Colonic mucosa (tissue), 4 donors: ENCODE results near the gene HSD17B11. TPM values are rescaled to one million over a fixed set of nuclear protein-coding genes. Genes with fewer than 3 reads are reported as not detected.
A peak's percentile ranks its signal among the peaks of the same experiment; 100 is the strongest.
"Not testable (repeated sequence)": the region's sequence is repeated elsewhere in the genome, so short reads cannot be mapped to it uniquely, and the experiment has no call there.

ENCODE experiments used
- DNase-seq: peaks from one replicate; pipeline ENCODE4 v3.0.0-alpha.2; 2020
- H3K27ac ChIP-seq: fragments of 200-600 bp; one replicate; pipeline ENCODE4 v1.8.0; 2021
- H3K27me3 ChIP-seq: fragments of 200-600 bp; one replicate; pipeline ENCODE4 v1.8.0; 2021
- H3K36me3 ChIP-seq: fragments of 200-600 bp; one replicate; pipeline ENCODE4 v1.8.0; 2021
- H3K4me1 ChIP-seq: fragments of 200-600 bp; one replicate; pipeline ENCODE4 v1.8.0; 2021; ENCODE audit warnings: mild to moderate bottlenecking
- H3K4me3 ChIP-seq: fragments of 200-600 bp; one replicate; pipeline ENCODE4 v1.8.0; 2021
- H3K9ac ChIP-seq, 2 donors: one replicate each; pipeline ENCODE4 v1.7.0; 2013; ENCODE audit warnings: control low read depth in 2 of 2, low read depth in 2 of 2, low read length in 2 of 2
- H3K9me3 ChIP-seq: fragments of 200-600 bp; one replicate; pipeline ENCODE4 v1.8.0; 2021
- intact Hi-C: fragments of 100-400 bp; cut with DNase I; formaldehyde crosslinking; loops from one replicate; pipeline ENCODE4 v1.14.1; 2022
- total RNA-seq, 2 donors: library from RNA; stranded (reverse); fragmentation: NEBNext Ultra II Directional in 1 of 2; extraction: Animal tissue kit (Norgen Biotek cat#: 25700) in 1 of 2; gene quantifications; one replicate each; pipeline ENCODE4 v1.2.1, GENCODE V29; 2021
- TF ChIP-seq, protein P1 (sequence below): fragments of 200-600 bp; IDR thresholded peaks from one replicate; pipeline ENCODE4 v1.8.0; 2022; ENCODE audit warnings: antibody characterized with exemption, mild to moderate bottlenecking
- donor health status: healthy.
- donor health status: DM: no; HTN: no; CAD: no.
- donor health status: DM: no; HTN: no; CAD: no.

Gene HSD17B11
- total RNA-seq, 2 donors from 2014 or later, result 138 to 219 TPM

DNA sequence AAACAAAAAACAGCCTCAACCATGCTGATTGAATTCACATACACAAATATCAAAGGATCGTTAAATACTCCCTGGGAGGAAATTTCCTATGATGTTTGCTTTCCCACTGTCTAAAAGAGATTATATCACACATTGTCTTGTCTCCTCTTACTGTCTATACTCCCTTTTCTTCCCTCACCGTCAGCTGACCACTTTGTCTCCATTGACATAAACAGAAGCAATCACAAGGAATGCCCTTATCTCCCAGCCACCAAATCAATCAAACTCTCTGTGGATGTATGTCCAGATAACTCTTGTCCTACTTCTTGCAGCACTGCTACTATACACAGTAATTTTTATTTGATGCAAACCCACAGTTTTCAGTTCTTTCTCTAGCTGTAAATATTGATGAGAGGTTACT lies 19.2 kb upstream of the HSD17B11 start:
- Histone ChIP-seq H3K9ac (peak overlapping the region in 1 of 2 donors; percentile 47), H3K27me3 (no peaks in the 10 kb centered on the region), H3K4me3 (no peak overlapping the region), H3K4me1 (no peaks in the 10 kb centered on the region), H3K9me3 (no peaks in the 10 kb centered on the region), H3K27ac (peak overlapping the region; percentile 77), H3K36me3 (no peaks in the 10 kb centered on the region)
- TF ChIP-seq, protein P1, sequence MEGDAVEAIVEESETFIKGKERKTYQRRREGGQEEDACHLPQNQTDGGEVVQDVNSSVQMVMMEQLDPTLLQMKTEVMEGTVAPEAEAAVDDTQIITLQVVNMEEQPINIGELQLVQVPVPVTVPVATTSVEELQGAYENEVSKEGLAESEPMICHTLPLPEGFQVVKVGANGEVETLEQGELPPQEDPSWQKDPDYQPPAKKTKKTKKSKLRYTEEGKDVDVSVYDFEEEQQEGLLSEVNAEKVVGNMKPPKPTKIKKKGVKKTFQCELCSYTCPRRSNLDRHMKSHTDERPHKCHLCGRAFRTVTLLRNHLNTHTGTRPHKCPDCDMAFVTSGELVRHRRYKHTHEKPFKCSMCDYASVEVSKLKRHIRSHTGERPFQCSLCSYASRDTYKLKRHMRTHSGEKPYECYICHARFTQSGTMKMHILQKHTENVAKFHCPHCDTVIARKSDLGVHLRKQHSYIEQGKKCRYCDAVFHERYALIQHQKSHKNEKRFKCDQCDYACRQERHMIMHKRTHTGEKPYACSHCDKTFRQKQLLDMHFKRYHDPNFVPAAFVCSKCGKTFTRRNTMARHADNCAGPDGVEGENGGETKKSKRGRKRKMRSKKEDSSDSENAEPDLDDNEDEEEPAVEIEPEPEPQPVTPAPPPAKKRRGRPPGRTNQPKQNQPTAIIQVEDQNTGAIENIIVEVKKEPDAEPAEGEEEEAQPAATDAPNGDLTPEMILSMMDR, result no peak
- intact Hi-C loops, result no loop called here
- DNase-seq, result no peak

DNA sequence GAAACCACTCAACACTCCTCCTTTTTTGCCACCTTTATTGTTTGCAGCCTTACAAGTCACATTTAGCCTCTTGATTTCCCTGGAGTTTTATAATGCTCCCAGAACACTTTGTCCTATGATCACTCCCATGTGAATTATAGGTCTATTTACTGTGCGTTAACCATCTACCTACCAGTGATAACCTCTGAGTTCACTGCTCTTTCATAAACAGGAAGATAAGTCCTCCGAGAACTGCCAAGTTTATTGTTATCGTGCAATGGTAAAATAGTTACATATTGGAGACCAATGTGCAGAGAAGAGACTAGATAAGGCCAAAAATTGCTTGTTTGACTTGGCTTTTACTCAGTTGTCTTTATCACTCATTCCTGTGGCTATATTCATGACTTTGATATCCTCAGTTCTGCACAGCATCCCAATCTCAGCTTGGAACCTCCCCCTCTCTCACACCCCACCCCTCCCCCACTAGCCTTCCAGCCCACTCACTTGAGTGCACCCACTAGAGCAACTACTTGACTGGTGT lies 18.5 kb upstream of the HSD17B11 start:
- no peaks in the 10 kb centered on the region for H3K9me3 ChIP-seq
- no peaks in the 10 kb centered on the region for H3K36me3 ChIP-seq
- peak; percentile 55 for DNase-seq
- peak overlapping the region in 1 of 2 donors; percentile 47 for H3K9ac ChIP-seq
- no peaks in the 10 kb centered on the region for H3K27me3 ChIP-seq
- H3K27ac ChIP-seq, result peak overlapping the region; percentile 77
- no peak overlapping the region for H3K4me3 ChIP-seq
- no peaks in the 10 kb centered on the region for H3K4me1 ChIP-seq
- intact Hi-C loops, result no loop called here
- TF ChIP-seq, protein P1, result no peak

DNA sequence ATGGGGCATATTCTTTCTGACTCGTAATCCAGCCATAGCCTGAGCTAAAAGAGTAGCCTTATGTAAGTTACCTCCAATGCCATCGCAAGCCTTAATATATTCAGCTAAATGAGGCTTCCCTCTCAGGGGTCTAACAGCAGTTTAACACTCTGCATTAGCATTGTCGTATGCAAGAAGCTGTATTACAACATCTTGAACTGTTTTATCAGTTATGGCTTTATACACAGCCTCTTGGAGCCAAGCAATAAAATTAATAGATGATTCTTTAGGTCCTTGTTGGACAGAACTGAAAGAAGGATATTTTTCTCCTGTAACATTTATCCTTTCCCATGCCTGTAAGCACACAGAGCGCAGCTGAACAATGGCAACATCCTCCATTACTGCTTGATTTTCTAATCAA lies 15.9 kb upstream of the HSD17B11 start:
- H3K4me3 ChIP-seq, H3K36me3 ChIP-seq, H3K9ac ChIP-seq, DNase-seq, H3K9me3 ChIP-seq, H3K27me3 ChIP-seq, H3K27ac ChIP-seq, intact Hi-C loops, H3K4me1 ChIP-seq: not testable (repeated sequence)

DNA sequence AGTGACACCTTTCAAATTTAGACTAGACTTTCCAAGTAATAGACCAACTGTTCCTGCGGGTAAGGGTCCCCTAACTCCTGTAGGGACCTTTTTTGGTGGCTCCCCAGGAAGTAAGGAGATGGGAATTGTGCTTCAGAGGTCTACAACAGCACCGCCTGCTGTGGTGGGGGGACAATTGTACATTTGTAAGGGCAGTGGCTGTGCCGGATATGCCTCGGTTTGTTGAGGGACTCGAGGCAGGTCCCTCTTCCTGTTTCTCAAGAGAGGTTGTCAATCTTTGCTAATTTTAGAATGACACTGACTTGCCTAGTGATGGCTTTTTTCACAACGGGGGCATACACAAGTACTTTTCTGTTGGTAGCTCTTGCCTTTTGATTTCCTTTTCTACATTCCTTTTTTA lies 15.5 kb upstream of the HSD17B11 start:
- Histone ChIP-seq H3K27me3 (no peaks in the 10 kb centered on the region), H3K27ac (no peak overlapping the region), H3K9ac (no peak overlapping the region), H3K36me3 (no peaks in the 10 kb centered on the region), H3K9me3 (no peaks in the 10 kb centered on the region), H3K4me1 (no peaks in the 10 kb centered on the region), H3K4me3 (no peak overlapping the region)
- TF ChIP-seq, protein P1, result no peak
- intact Hi-C loops, result no loop called here
- no peak for DNase-seq

DNA sequence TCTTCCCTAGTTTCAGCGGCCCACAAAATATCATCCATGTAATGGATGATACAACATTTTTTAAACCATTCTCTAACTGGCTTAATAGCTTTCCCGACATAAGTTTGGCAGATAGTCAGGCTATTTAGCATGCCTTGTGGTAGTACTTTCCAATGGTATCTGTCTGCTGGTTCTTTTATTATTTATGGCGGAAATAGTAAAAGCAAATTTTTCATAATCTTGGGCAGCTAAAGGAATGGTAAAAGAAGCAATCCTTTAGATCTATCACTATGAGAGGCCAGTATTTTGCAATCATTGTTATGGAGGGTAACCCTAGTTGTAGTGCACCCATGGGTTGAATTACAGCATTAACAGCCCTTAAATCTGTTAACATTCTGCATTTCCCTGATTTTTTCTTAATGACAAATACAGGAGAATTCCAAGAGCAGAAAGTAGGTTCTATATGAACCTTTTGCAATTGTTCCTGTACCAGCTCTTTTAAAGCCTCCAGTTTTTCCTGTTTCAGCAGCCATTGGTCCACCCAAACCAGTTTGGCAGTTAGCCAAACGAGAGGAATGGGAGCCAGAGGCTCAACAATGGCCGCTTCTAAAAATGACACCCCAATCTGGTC lies 14.3 kb upstream of the HSD17B11 start:
- DNase-seq, result no peak
- Histone ChIP-seq H3K4me1 (no peaks in the 10 kb centered on the region), H3K9ac (no peak overlapping the region), H3K27me3 (no peaks in the 10 kb centered on the region), H3K9me3 (no peaks in the 10 kb centered on the region), H3K27ac (no peak overlapping the region), H3K4me3 (no peak overlapping the region), H3K36me3 (no peaks in the 10 kb centered on the region)
- TF ChIP-seq, protein P1, result no peak
- intact Hi-C loops, result no loop called here

DNA sequence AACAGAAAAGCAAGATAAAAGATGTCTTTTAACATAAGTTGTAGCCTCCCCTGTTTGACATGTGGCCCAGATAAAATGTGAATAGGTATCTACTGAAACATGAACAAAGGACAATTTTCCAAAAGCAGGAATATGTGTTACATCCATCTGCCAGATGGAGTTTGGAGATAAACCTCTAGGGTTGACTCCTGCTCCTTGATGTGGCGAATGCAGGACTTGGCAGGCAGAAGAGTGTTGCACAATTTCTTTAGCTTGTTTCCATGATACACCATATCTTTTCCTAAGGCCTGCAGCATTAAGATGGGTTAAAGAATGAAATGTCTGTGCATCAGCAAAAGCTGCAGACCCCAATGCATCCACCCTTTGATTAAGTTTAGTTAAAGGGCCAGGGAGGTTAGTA lies 12.7 kb upstream of the HSD17B11 start:
- H3K9ac ChIP-seq, H3K36me3 ChIP-seq, DNase-seq, H3K4me1 ChIP-seq, H3K27me3 ChIP-seq, H3K9me3 ChIP-seq, H3K27ac ChIP-seq, intact Hi-C loops, H3K4me3 ChIP-seq: not testable (repeated sequence)
